Muscle layer of colon (tissue), 2 donors: ENCODE results near the gene ZNF783.
"Not testable (repeated sequence)": the region's sequence is repeated elsewhere in the genome, so short reads cannot be mapped to it uniquely, and the experiment has no call there.

ENCODE experiments used
- H3K27ac ChIP-seq: one replicate; pipeline ENCODE4 v1.7.0; 2013; ENCODE audit warnings: low read depth, mild to moderate bottlenecking, low read length, moderate library complexity
- H3K27me3 ChIP-seq, 2 donors: one replicate each; pipeline ENCODE4 v1.7.0; 2013; ENCODE audit warnings: low read length in 2 of 2, mild to moderate bottlenecking in 2 of 2; ENCODE audit not compliant: insufficient read depth in 2 of 2, control insufficient read depth in 1 of 2
- H3K36me3 ChIP-seq: one replicate; pipeline ENCODE4 v1.7.0; 2013; ENCODE audit warnings: mild to moderate bottlenecking, low read length; ENCODE audit not compliant: insufficient read depth
- H3K4me1 ChIP-seq: one replicate; pipeline ENCODE4 v1.7.0; 2013; ENCODE audit warnings: mild to moderate bottlenecking, low read length; ENCODE audit not compliant: insufficient read depth
- H3K4me3 ChIP-seq, 2 donors: one replicate each; pipeline ENCODE4 v1.7.0; 2013; ENCODE audit warnings: low read length in 2 of 2, low read depth in 1 of 2, mild to moderate bottlenecking in 1 of 2, moderate library complexity in 1 of 2
- H3K9ac ChIP-seq: one replicate; pipeline ENCODE4 v1.7.0; 2013; ENCODE audit warnings: low read length
- H3K9me3 ChIP-seq: one replicate; pipeline ENCODE4 v1.7.0; 2013; ENCODE audit warnings: mild to moderate bottlenecking, low read length
- donor health status: abdominal sarcoma.
- donor health status: Adenocarcinoma of cecum.

Gene ZNF783

GRCh38 chr7:149266451-149266850 is 4.5 kb downstream of the ZNF783 start:
- Histone ChIP-seq H3K4me3 (no peak overlapping the region), H3K27me3 (no peaks in the 10 kb centered on the region), H3K4me1 (no peaks in the 10 kb centered on the region), H3K36me3 (peaks cover 30% of the 10 kb centered on the region), H3K9me3 (no peaks in the 10 kb centered on the region), H3K9ac (no peak overlapping the region), H3K27ac (no peak overlapping the region)

GRCh38 chr7:149267733-149268132 is 5.7 kb downstream of the ZNF783 start:
- no peak overlapping the region for H3K9ac ChIP-seq
- H3K36me3 ChIP-seq: peaks cover 33% of the 10 kb centered on the region
- H3K4me3 ChIP-seq: no peak overlapping the region
- no peaks in the 10 kb centered on the region for H3K27me3 ChIP-seq
- H3K9me3 ChIP-seq: no peaks in the 10 kb centered on the region
- H3K27ac ChIP-seq: no peak overlapping the region
- no peaks in the 10 kb centered on the region for H3K4me1 ChIP-seq

- H3K4me3 ChIP-seq, H3K4me1 ChIP-seq, H3K9ac ChIP-seq, H3K27ac ChIP-seq, H3K9me3 ChIP-seq, H3K27me3 ChIP-seq: not testable (repeated sequence)
- peaks cover 31% of the 10 kb centered on the region for H3K36me3 ChIP-seq
Measured at GRCh38 chr7:149274424-149274823, 12.4 kb downstream of the ZNF783 start.

- Histone ChIP-seq H3K4me1 (no peaks in the 10 kb centered on the region), H3K36me3 (peaks cover 34% of the 10 kb centered on the region), H3K9ac (no peak overlapping the region), H3K4me3 (no peak overlapping the region), H3K9me3 (no peaks in the 10 kb centered on the region), H3K27me3 (no peaks in the 10 kb centered on the region), H3K27ac (no peak overlapping the region)
Measured at GRCh38 chr7:149277871-149278270, 15.9 kb downstream of the ZNF783 start.

GRCh38 chr7:149278396-149278795 is 16.4 kb downstream of the ZNF783 start:
- H3K27me3 ChIP-seq: no peaks in the 10 kb centered on the region
- no peak overlapping the region for H3K27ac ChIP-seq
- no peak overlapping the region for H3K9ac ChIP-seq
- no peaks in the 10 kb centered on the region for H3K9me3 ChIP-seq
- H3K36me3 ChIP-seq: peaks cover 29% of the 10 kb centered on the region
- H3K4me1 ChIP-seq: no peaks in the 10 kb centered on the region
- H3K4me3 ChIP-seq: no peak overlapping the region

GRCh38 chr7:149279111-149279743 is 17.2 kb downstream of the ZNF783 start:
- Histone ChIP-seq H3K27me3 (no peaks in the 10 kb centered on the region), H3K9me3 (no peaks in the 10 kb centered on the region), H3K36me3 (peaks cover 27% of the 10 kb centered on the region), H3K4me1 (no peaks in the 10 kb centered on the region), H3K27ac (no peak overlapping the region), H3K9ac (no peak overlapping the region), H3K4me3 (no peak overlapping the region)

GRCh38 chr7:149280151-149280550 is 18.2 kb downstream of the ZNF783 start:
- Histone ChIP-seq H3K27me3 (no peaks in the 10 kb centered on the region), H3K27ac (no peak overlapping the region), H3K9me3 (no peaks in the 10 kb centered on the region), H3K9ac (no peak overlapping the region), H3K4me3 (no peak overlapping the region), H3K36me3 (peaks cover 27% of the 10 kb centered on the region), H3K4me1 (peaks cover 4% of the 10 kb centered on the region)

- Histone ChIP-seq H3K9me3 (no peaks in the 10 kb centered on the region), H3K36me3 (peaks cover 27% of the 10 kb centered on the region), H3K4me3 (no peak overlapping the region), H3K4me1 (peaks cover 8% of the 10 kb centered on the region), H3K9ac (no peak overlapping the region), H3K27me3 (no peaks in the 10 kb centered on the region), H3K27ac (no peak overlapping the region)
Measured at GRCh38 chr7:149280661-149281507, 18.9 kb downstream of the ZNF783 start.

GRCh38 chr7:149281508-149282330 is 19.7 kb downstream of the ZNF783 start:
- H3K9ac ChIP-seq: no peak overlapping the region
- no peak overlapping the region for H3K27ac ChIP-seq
- no peaks in the 10 kb centered on the region for H3K27me3 ChIP-seq
- H3K4me3 ChIP-seq: no peak overlapping the region
- H3K36me3 ChIP-seq: peaks cover 27% of the 10 kb centered on the region
- peaks cover 10% of the 10 kb centered on the region for H3K4me1 ChIP-seq
- H3K9me3 ChIP-seq: no peaks in the 10 kb centered on the region

GRCh38 chr7:149282331-149282655 is 20.3 kb downstream of the ZNF783 start:
- no peak overlapping the region for H3K9ac ChIP-seq
- no peak overlapping the region for H3K4me3 ChIP-seq
- no peak overlapping the region for H3K27ac ChIP-seq
- no peaks in the 10 kb centered on the region for H3K27me3 ChIP-seq
- peaks cover 10% of the 10 kb centered on the region for H3K4me1 ChIP-seq
- H3K9me3 ChIP-seq: no peaks in the 10 kb centered on the region
- peaks cover 23% of the 10 kb centered on the region for H3K36me3 ChIP-seq

- Histone ChIP-seq H3K4me3 (no peak overlapping the region), H3K4me1 (peaks cover 10% of the 10 kb centered on the region), H3K27me3 (no peaks in the 10 kb centered on the region), H3K36me3 (peaks cover 17% of the 10 kb centered on the region), H3K9ac (no peak overlapping the region), H3K27ac (no peak overlapping the region), H3K9me3 (no peaks in the 10 kb centered on the region)
Measured at GRCh38 chr7:149283321-149283720, 21.3 kb downstream of the ZNF783 start.
